HUES64 (cell line): ENCODE data around the gene DTD1.
"Not testable (repeated sequence)": the region's sequence is repeated elsewhere in the genome, so short reads cannot be mapped to it uniquely, and the experiment has no call there.

ENCODE experiments used
- H3K27ac ChIP-seq: 2 replicates; pipeline ENCODE4 v1.7.0; 2013; ENCODE audit warnings: low read depth, low read length, inconsistent platforms
- H3K27me3 ChIP-seq: 2 replicates; pipeline ENCODE4 v1.6.1; 2013; ENCODE audit warnings: mild to moderate bottlenecking, low read length; ENCODE audit not compliant: insufficient read depth
- H3K36me3 ChIP-seq: 2 replicates; pipeline ENCODE4 v1.6.1; 2013; ENCODE audit warnings: mild to moderate bottlenecking, low read length; ENCODE audit not compliant: insufficient read depth
- H3K4me1 ChIP-seq: 2 replicates; pipeline ENCODE4 v1.6.1; 2013; ENCODE audit warnings: mild to moderate bottlenecking, low read length, moderate library complexity; ENCODE audit not compliant: insufficient read depth
- H3K4me3 ChIP-seq: 2 replicates; pipeline ENCODE4 v1.5.1; 2013; ENCODE audit warnings: mild to moderate bottlenecking, low read length, moderate library complexity
- H3K9ac ChIP-seq: 2 replicates; pipeline ENCODE4 v1.6.1; 2013; ENCODE audit warnings: mild to moderate bottlenecking, low read depth, low read length
- H3K9me3 ChIP-seq: 2 replicates; pipeline ENCODE4 v1.6.1; 2013; ENCODE audit warnings: low read depth, low read length; ENCODE audit not compliant: insufficient read depth
- WGBS: fragments of 150-250, 120-280 bp; methylation state at CpG from one replicate; pipeline ENCODE4 v1.1.7; 2013; ENCODE audit warnings: missing lambda C conversion rate; 5-methylcytosine and 5-hydroxymethylcytosine counted together

The DTD1 gene

GRCh38 chr20:18773566-18773965 lies 185.7 kb downstream of the DTD1 start:
- no peaks in the 10 kb centered on the region for H3K9me3 ChIP-seq
- H3K27me3 ChIP-seq: no peaks in the 10 kb centered on the region
- H3K9ac ChIP-seq: no peak overlapping the region
- no peak overlapping the region for H3K27ac ChIP-seq
- H3K4me1 ChIP-seq: no peaks in the 10 kb centered on the region
- no peaks in the 10 kb centered on the region for H3K36me3 ChIP-seq
- H3K4me3 ChIP-seq: no peak overlapping the region
- 95% methylated on average over 1 of the region's 1 CpG for WGBS

- 94% methylated on average over 2 of the region's 2 CpGs for WGBS
- H3K9ac ChIP-seq: no peak overlapping the region
- H3K4me1 ChIP-seq: no peaks in the 10 kb centered on the region
- H3K36me3 ChIP-seq: no peaks in the 10 kb centered on the region
- no peak overlapping the region for H3K27ac ChIP-seq
- no peak overlapping the region for H3K4me3 ChIP-seq
- H3K27me3 ChIP-seq: no peaks in the 10 kb centered on the region
- H3K9me3 ChIP-seq: no peaks in the 10 kb centered on the region
These were observed 186.4 kb downstream of the DTD1 start for GRCh38 chr20:18774207-18774606.

GRCh38 chr20:18775633-18776032 lies 187.8 kb downstream of the DTD1 start:
- Histone ChIP-seq H3K4me1 (no peaks in the 10 kb centered on the region), H3K9ac (no peak overlapping the region), H3K9me3 (no peaks in the 10 kb centered on the region), H3K27ac (no peak overlapping the region), H3K27me3 (no peaks in the 10 kb centered on the region), H3K4me3 (no peak overlapping the region), H3K36me3 (no peaks in the 10 kb centered on the region)
- WGBS: 97% methylated on average over 5 of the region's 5 CpGs

GRCh38 chr20:18778690-18779392 lies 191.0 kb downstream of the DTD1 start:
- Histone ChIP-seq H3K9me3 (no peaks in the 10 kb centered on the region), H3K27ac (no peak overlapping the region), H3K4me1 (no peaks in the 10 kb centered on the region), H3K36me3 (no peaks in the 10 kb centered on the region), H3K4me3 (no peak overlapping the region), H3K27me3 (no peaks in the 10 kb centered on the region), H3K9ac (no peak overlapping the region)
- 67% methylated on average over 10 of the region's 10 CpGs for WGBS

- Histone ChIP-seq H3K4me1 (no peaks in the 10 kb centered on the region), H3K9me3 (no peaks in the 10 kb centered on the region), H3K4me3 (no peak overlapping the region), H3K9ac (no peak overlapping the region), H3K36me3 (no peaks in the 10 kb centered on the region), H3K27ac (no peak overlapping the region), H3K27me3 (no peaks in the 10 kb centered on the region)
- 93% methylated on average over 9 of the region's 9 CpGs for WGBS
These were observed 192.7 kb downstream of the DTD1 start for GRCh38 chr20:18780385-18781130.

GRCh38 chr20:18781509-18781908 lies 193.7 kb downstream of the DTD1 start:
- H3K9ac ChIP-seq: no peak overlapping the region
- H3K36me3 ChIP-seq: no peaks in the 10 kb centered on the region
- no peaks in the 10 kb centered on the region for H3K27me3 ChIP-seq
- H3K4me1 ChIP-seq: no peaks in the 10 kb centered on the region
- H3K4me3 ChIP-seq: no peak overlapping the region
- 83% methylated on average over 3 of the region's 3 CpGs for WGBS
- H3K9me3 ChIP-seq: no peaks in the 10 kb centered on the region
- no peak overlapping the region for H3K27ac ChIP-seq

GRCh38 chr20:18783385-18783959 lies 195.6 kb downstream of the DTD1 start:
- no peaks in the 10 kb centered on the region for H3K36me3 ChIP-seq
- 78% methylated on average over 5 of the region's 5 CpGs for WGBS
- H3K9ac ChIP-seq: no peak overlapping the region
- no peaks in the 10 kb centered on the region for H3K4me1 ChIP-seq
- no peaks in the 10 kb centered on the region for H3K27me3 ChIP-seq
- H3K9me3 ChIP-seq: peaks cover 8% of the 10 kb centered on the region; the same call in 1 of the 2 replicates
- no peak overlapping the region for H3K27ac ChIP-seq
- no peak overlapping the region for H3K4me3 ChIP-seq

GRCh38 chr20:18787046-18787445 lies 199.2 kb downstream of the DTD1 start:
- H3K36me3 ChIP-seq, H3K4me1 ChIP-seq, H3K9me3 ChIP-seq, H3K4me3 ChIP-seq, H3K9ac ChIP-seq, H3K27ac ChIP-seq: not testable (repeated sequence)
- 84% methylated on average over 2 of the region's 2 CpGs for WGBS
- H3K27me3 ChIP-seq: peaks cover 28% of the 10 kb centered on the region

- no peak overlapping the region for H3K4me3 ChIP-seq
These were observed 200.2 kb downstream of the DTD1 start for GRCh38 chr20:18788021-18788420.

GRCh38 chr20:18790787-18791186 lies 202.9 kb downstream of the DTD1 start:
- no peak overlapping the region for H3K27ac ChIP-seq
- no peak overlapping the region for H3K9ac ChIP-seq
- H3K4me1 ChIP-seq: no peaks in the 10 kb centered on the region
- WGBS: 80% methylated on average over 2 of the region's 3 CpGs
- H3K27me3 ChIP-seq: peaks cover 28% of the 10 kb centered on the region
- H3K36me3 ChIP-seq: no peaks in the 10 kb centered on the region
- H3K9me3 ChIP-seq: peaks cover 9% of the 10 kb centered on the region; the same call in 1 of the 2 replicates
- no peak overlapping the region for H3K4me3 ChIP-seq

More at GRCh38 chr20:18788021-18788420, 200.2 kb downstream of the DTD1 start:
- Histone ChIP-seq H3K9me3 (peaks cover 9% of the 10 kb centered on the region; the same call in 1 of the 2 replicates), H3K27me3 (peaks cover 28% of the 10 kb centered on the region), H3K27ac (no peak overlapping the region), H3K4me1 (no peaks in the 10 kb centered on the region), H3K36me3 (no peaks in the 10 kb centered on the region), H3K9ac (no peak overlapping the region)

- WGBS: 11% methylated on average over 29 of the region's 29 CpGs
- Histone ChIP-seq H3K36me3 (no peaks in the 10 kb centered on the region), H3K4me1 (no peaks in the 10 kb centered on the region), H3K4me3 (peak overlapping the region; percentile 82), H3K27ac (peak overlapping the region; percentile 58; the same call in 1 of the 2 replicates), H3K27me3 (peaks cover 31% of the 10 kb centered on the region), H3K9me3 (no peaks in the 10 kb centered on the region), H3K9ac (peak overlapping the region; percentile 75)
These were observed 206.0 kb downstream of the DTD1 start for GRCh38 chr20:18793625-18794427.
